ENCODE measurements around the gene NR2C1. TPM values are rescaled to one million over a fixed set of nuclear protein-coding genes. Genes with fewer than 3 reads are reported as not detected.

Gene NR2C1
- total and polyA plus RNA-seq, 2 of the 8 experiments (the other 6 are each of a cell fraction or from before 2014, with no cell fraction given): 22.8 to 48.3 TPM

DNA sequence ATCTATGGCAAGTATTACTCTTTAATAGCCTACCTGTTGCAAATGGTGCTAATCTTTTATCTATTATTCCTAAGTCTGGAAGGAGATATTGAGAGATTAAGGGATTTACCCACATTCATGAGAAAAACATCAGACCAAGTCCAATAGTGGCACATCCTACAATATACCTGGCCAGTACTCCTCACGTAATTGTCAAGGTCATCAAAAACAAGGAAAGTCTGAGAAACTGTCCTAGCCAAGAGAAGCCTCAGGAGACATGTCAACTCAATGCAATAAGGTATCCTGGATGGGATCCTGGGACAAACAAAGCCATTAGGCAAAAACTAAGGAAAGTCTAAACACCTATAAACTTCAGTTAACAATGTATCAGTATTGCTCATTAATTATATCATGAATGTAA, 12.5 kb downstream of the NR2C1 start:
- H3K36me3 ChIP-seq (ENCODE audit: control insufficient read depth in 2 of 4, insufficient read depth in 4 of 4, low read length in 3 of 4): peaks cover 16 to 76% (median 45%) of the 10 kb centered on the region in 4 experiments
- H2BK5ac ChIP-seq (ENCODE audit: low read depth, low read length): no peak overlapping the region
- H3K4me1 ChIP-seq (replicated peaks in 1 of 4; ENCODE audit: control insufficient read depth in 3 of 4, insufficient read depth in 4 of 4, low read length in 3 of 4): no peaks in the 10 kb centered on the region
- 100% methylated on average over 1 of the region's 1 CpG; no CpG with 5 or more reads in 1 of the 2 experiments for WGBS, 2 experiments (ENCODE audit: extremely low coverage in 1 of 2, insufficient coverage in 1 of 2, insufficient read length in 1 of 2, insufficient replicate concordance in 2 of 2, low coverage in 1 of 2, low lambda C conversion rate in 2 of 2, missing lambda C conversion rate in 1 of 2)
- no peak overlapping the region for H4K5ac ChIP-seq (ENCODE audit: insufficient read length, low read depth, low read length)
- no peak overlapping the region for H2BK12ac ChIP-seq (ENCODE audit: low read depth, low read length)
- no peak overlapping the region for H3K14ac ChIP-seq (ENCODE audit: insufficient read length)
- no peak overlapping the region for H2BK20ac ChIP-seq (ENCODE audit: low read length)
- CTCF ChIA-PET (ENCODE audit: partially characterized antibody): no interaction called here
- no peak overlapping the region for H2BK15ac ChIP-seq (ENCODE audit: low read length)
- H2BK120ac ChIP-seq (replicated peaks; ENCODE audit: low read depth, low read length): no peak overlapping the region
- no peaks in the 10 kb centered on the region for H3K9me3 ChIP-seq (ENCODE audit: insufficient read depth in 2 of 2, low read depth in 1 of 2, low read length in 1 of 2)
- no peaks in the 10 kb centered on the region for H3K27me3 ChIP-seq (replicated peaks in 1 of 4; ENCODE audit: control insufficient read depth in 3 of 4, extremely low read depth in 1 of 4, insufficient read depth in 3 of 4, low read length in 3 of 4)
- H3K27ac ChIP-seq (ENCODE audit: low read depth, low read length): no peak overlapping the region
- no peak overlapping the region for H3K9ac ChIP-seq (replicated peaks in 1 of 4; ENCODE audit: extremely low read depth in 1 of 4, low read depth in 3 of 4, low read length in 3 of 4)
- H3K56ac ChIP-seq (replicated peaks; ENCODE audit: insufficient read length, low read depth, low read length): no peak overlapping the region
- POLR2A ChIA-PET (ENCODE audit: partially characterized antibody): no interaction called here
- H4K8ac ChIP-seq (ENCODE audit: extremely low read depth, insufficient read depth, low read length): no peak overlapping the region
- H3K4ac ChIP-seq (replicated peaks; ENCODE audit: insufficient read length, low read depth, low read length): no peak overlapping the region
- H4K91ac ChIP-seq (replicated peaks; ENCODE audit: insufficient read length, low read length): no peak overlapping the region
- FAIRE-seq (no peak), DNase-seq (ENCODE audit: low read depth in 1 of 2, low spot score in 2 of 2) (no peak)
- H2AK5ac ChIP-seq (ENCODE audit: low read depth, low read length): no peak overlapping the region
- H3K18ac ChIP-seq (ENCODE audit: extremely low read depth, low read length): no peak overlapping the region
- peaks cover 0 to 2% of the 10 kb centered on the region in 2 experiments for H4K20me1 ChIP-seq (replicated peaks in 1 of 2; ENCODE audit: control insufficient read depth in 1 of 2, insufficient read depth in 2 of 2, low read length in 2 of 2)
- no peak overlapping the region for H3K23ac ChIP-seq (ENCODE audit: insufficient read length)
- H3K4me2 ChIP-seq (ENCODE audit: insufficient read depth in 1 of 2, low read depth in 2 of 2, low read length in 2 of 2): no peak overlapping the region
- H3K23me2 ChIP-seq (ENCODE audit: low read depth, low read length): no peaks in the 10 kb centered on the region
- H3K79me1 ChIP-seq (ENCODE audit: low read depth, low read length): no peaks in the 10 kb centered on the region
- H2AFZ ChIP-seq (ENCODE audit: low read length): no peak overlapping the region
- no peak overlapping the region for H3K4me3 ChIP-seq (ENCODE audit: extremely low read depth in 1 of 4, insufficient read depth in 2 of 4, low read depth in 3 of 4, low read length in 4 of 4)
- H3K79me2 ChIP-seq (ENCODE audit: control insufficient read depth in 1 of 2, insufficient read depth in 2 of 2, low read length in 2 of 2): no peaks in the 10 kb centered on the region
- TF ChIP-seq HDAC6 (IDR thresholded peaks at IDR 0.05; ENCODE audit: low read depth, low read length): no peak
- no peak for TF ChIP-seq TEAD4 (IDR thresholded peaks at IDR 0.05; ENCODE audit: low read depth, low read length)
- no peak for TF ChIP-seq TAF7 (optimal IDR thresholded peaks at IDR 0.05; ENCODE audit: borderline replicate concordance, low read depth, low read length)
- TF ChIP-seq SP2 (IDR thresholded peaks at IDR 0.05; ENCODE audit: low read length): no peak
- TF ChIP-seq HDAC2 (IDR thresholded peaks at IDR 0.05; ENCODE audit: borderline replicate concordance in 1 of 2, low read depth in 2 of 2, low read length in 2 of 2): no peak
- TF ChIP-seq ASH2L (IDR thresholded peaks at IDR 0.05; ENCODE audit: low read length): no peak
- no peak for TF ChIP-seq CTCF (IDR thresholded peaks at IDR 0.05; ENCODE audit: control extremely low read depth in 1 of 3, insufficient read depth in 1 of 3, low read depth in 1 of 3, low read length in 3 of 3)
- no peak for TF ChIP-seq CREB1 (IDR thresholded peaks at IDR 0.05)
- TF ChIP-seq TCF12 (IDR thresholded peaks at IDR 0.05; ENCODE audit: low read depth, low read length): no peak
- TF ChIP-seq NRF1 (IDR thresholded peaks at IDR 0.05; ENCODE audit: low read depth, low read length): no peak
- TF ChIP-seq FOSL1 (IDR thresholded peaks at IDR 0.05; ENCODE audit: insufficient read depth, low read depth, low read length): no peak
- TF ChIP-seq GABPA (IDR thresholded peaks at IDR 0.05; ENCODE audit: borderline replicate concordance, insufficient read depth, low read length): no peak
- TF ChIP-seq POLR2A (IDR thresholded peaks at IDR 0.05; ENCODE audit: control extremely low read depth in 1 of 2, low read depth in 2 of 2, low read length in 2 of 2): no peak
- no peak for TF ChIP-seq POLR2AphosphoS5 (IDR thresholded peaks at IDR 0.05; ENCODE audit: low read depth, low read length)
